Activated CD4-positive, alpha-beta T cell treated with anti-CD3 and anti-CD28 coated beads, Interleukin-2, amount 50 U/mL, for 24 hours (primary cell): ENCODE measurements around the gene CNTNAP2.
"Not testable (repeated sequence)": the region's sequence is repeated elsewhere in the genome, so short reads cannot be mapped to it uniquely, and the experiment has no call there.

Source experiments
- DNase-seq, 2 donors: peaks; one replicate each; pipeline ENCODE4 v3.0.0-alpha.2; 2020; ENCODE audit warnings: low read depth in 1 of 2, low spot score in 1 of 2

CNTNAP2 gene

DNA sequence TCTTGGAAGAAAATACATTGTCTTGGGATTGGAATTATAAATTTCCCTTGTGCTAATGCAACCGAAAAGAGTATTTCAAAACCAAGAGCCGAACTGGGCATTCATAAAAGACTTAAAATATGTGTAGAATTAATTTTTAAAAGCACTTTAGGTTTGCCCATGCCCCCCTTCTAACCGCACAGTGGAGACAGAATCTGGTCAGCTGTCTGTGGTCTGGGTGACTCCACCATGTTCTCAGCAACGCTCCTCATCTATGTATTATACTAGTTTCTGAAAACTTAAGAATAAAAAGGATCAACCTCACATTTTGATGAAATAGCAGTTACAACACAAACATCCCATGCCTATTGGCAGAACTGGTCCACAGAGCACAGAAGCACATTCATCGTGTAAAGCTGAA, 2281.4 kb downstream of the CNTNAP2 start:
- no peak for DNase-seq

DNA sequence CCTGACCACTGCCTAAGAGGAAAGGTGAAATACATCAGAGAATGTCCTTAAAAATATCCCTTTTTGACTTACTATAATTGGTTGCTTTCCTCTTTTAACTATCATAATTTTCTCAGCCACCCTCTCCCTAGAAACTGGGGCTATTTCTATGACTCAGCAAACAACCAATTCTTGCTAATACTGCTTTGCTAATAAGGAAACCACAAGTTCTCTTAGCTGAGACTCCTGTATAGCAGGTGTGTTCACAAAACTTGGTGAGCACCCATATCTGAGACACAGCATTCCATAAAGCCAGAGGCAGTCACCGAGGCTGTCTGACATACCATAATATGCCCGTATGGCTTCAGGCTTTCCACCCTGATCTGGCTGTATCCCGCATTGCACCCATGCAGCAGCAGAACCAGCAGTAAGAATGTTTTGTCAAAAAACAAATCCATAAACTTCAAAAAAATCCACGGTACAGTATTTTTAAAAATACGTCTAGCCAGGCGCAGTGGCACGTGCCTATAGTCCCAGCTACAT, 2282.3 kb downstream of the CNTNAP2 start:
- DNase-seq = no peak

DNA sequence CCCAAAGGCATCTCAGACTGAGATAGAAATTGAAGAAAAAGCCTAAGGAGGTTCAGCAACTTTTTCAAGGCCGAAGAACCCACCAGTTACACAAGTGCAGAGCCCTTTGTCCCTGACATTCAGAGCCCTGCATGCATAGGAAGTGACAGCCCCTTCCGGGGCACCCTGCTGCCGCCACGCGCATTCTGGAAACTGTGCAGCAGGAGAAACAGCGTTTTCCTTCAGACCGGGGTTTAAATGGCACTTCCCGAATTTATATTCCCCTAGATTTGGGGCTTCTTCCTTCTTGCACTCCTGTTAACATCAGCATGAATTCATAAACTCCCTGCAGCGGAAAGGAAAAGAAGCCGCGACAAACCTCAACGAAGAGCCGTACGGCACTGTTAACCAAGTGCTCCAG, 2283.5 kb downstream of the CNTNAP2 start:
- DNase-seq = no peak

DNA sequence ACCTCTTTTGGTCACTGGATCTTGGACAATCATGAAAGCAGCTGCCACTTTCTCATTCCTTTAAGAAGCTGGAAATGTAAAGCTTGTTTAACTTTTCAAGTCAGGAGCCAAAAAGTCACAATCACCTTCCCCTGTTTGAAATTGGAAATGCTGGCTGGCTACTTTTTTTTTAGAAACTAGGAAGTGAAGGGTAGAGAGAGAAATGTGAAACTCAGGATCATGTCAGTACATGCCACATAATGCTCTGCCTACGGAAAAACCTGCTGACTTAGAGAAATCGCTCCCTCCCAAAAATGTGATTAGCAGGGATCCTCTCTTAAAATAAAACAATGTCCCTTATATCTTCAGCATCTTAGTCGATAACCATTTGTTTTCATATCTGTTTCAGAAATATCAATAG, 2285.6 kb downstream of the CNTNAP2 start:
- DNase-seq = no peak

DNA sequence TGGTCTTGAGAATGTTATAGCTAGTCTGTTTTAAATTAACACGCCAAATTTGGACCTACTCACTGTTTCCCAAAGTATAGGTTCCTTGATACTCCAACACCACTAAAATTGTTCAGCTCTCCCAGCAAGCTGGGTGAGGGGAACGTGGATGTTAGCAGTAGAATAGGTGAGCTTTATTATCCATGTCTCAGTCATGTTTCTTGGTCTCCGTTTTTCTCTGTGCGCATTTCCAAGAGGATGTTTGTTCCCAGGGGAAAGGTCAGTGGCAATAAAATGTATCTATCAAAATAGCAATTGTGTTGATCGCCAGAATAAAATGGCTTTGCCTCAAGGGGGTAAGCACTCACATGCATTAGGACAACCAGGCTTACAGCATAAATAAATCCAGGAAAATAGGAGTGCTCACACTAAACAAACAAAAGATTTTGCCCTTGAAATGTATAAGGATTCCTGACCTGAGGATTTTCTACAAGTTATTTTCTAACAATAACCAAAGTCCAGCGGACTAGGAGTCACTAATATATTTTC, 2286.9 kb downstream of the CNTNAP2 start:
- DNase-seq = no peak

DNA sequence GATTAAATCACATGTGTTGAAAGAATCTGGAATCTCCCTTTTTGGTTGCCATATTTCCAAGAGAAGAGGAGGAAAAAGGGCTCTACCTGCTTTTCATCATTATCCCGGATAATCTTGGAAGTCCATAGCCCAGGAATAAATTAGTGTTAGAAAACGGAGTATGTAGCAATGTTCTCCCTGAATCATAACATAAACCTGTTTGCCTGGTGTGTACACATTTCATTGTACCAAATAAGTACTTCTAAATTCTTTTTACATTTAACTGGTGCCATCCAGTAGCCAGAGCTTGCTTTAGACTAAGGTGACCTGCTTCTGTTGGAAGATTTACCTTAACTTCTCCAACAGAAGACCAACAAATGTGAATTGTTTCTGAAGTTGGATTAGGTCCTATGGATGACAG, 2291.7 kb downstream of the CNTNAP2 start:
- DNase-seq = no peak

DNA sequence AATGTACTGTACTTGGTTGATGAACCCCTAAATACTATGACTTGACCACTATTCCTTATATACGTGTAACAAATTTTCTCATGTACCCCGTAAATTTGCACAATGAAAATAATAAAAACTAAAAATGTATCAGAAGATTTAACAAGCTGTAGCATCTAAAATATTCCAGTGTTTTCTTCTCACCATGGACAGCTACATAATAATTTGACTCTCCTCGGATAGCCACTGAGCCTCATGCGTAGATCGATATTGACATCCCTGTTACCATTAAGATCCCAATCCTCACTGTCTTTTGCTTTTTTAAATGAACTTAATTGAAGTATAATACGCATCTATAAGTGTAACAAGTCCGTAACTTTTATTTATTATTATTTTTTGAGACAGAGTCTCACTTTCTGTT, 2294.3 kb downstream of the CNTNAP2 start:
- no peak for DNase-seq

DNA sequence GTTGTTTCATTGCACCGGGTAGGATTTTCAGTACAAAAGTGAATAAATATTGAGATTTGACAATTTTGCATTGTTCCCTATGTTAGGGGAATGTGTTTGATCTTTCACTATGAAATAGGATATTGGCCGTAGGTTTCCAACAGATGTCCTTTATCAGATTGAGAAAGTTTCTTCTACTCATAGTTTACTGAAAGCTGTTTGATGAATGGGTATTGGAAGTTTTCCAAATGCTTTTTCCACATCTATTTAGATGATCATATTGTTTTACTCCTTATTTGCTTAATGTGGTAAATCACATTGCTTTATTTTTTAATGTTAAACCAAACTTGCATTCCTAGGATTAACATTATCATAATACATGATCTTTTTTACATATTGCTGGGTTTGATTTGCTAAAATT, 2296.1 kb downstream of the CNTNAP2 start:
- no peak for DNase-seq

DNA sequence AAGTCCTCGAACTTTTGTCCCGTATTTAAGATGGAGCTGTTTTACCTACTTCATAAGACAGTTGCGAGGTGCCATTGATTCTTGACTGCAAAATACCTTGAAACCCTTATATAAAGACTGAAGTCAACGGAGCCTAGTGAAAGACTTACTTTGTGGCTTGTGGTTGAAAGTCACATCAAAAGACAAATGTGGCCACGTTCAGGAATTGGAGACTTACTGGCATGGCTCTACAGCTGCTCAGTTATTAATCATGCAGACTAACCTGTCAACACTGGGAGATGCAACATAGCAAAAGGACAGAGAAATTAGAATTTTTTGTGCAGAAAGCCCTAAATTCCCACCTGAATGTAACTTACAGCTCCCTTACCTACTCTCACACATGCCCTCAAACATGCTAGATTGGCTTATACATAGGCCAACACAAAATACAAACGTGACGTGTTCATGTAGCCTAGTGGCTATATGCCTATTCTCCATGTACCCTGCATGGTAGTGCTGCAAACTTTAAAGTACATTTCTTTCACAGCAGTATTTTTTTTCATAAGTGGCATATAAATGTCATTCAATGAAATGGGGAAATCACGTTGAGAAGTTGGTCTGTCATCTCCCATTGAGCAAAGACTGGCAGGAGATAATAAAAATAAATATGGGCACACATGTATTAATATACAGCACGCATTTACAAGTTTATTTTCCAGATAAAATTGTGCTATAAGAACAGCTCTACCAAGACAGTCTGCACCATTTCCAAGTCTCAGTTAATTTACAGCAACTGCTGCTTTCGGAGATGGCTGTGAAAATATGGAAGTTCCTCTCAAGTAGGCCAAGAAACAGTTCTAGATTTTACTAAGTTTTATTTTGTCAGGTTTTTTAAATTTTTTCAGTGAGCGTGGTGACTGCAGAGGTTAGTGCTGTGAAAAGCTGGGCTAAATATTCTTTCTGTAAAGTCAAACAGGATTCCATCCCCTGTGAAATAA, 2303.5 kb downstream of the CNTNAP2 start:
- no peak for DNase-seq

DNA sequence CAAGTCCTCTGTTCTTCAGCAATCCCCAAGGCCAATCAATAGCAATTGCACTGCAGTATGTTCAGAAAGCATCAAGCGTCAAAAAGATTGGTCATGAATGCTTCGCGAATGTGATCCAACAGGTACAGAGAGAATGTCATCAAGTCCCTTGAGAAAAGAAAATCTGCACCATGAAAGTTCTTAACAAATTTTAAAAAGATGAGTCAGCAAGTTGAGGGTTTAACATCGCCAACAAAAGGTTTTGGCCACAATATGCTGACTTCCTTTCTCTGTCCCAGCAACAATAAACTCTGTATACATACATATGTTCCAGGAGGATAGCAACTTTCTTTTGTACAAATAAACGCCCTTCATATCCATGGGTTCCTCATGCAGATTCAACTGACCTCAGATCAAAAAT, 2305.4 kb downstream of the CNTNAP2 start:
- DNase-seq = no peak

DNA sequence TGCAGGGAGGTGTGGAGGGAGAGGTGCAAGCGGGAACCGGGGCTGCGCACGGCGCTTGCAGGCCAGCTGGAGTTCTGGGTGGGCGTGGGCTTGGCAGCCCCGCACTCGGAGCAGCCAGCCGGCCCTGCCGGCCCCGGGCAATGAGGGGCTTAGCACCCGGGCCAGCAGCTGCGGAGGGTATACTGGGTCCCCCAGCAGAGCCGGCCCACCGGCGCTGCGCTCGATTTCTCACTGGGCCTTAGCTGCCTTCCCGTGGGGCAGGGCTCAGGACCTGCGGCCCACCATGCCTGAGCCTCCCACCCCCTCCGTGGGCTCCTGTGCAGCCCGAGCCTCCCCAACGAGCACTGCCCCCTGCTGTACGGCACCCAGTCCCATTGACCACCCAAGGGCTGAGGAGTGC, 2309.8 kb downstream of the CNTNAP2 start:
- DNase-seq = not testable (repeated sequence)

DNA sequence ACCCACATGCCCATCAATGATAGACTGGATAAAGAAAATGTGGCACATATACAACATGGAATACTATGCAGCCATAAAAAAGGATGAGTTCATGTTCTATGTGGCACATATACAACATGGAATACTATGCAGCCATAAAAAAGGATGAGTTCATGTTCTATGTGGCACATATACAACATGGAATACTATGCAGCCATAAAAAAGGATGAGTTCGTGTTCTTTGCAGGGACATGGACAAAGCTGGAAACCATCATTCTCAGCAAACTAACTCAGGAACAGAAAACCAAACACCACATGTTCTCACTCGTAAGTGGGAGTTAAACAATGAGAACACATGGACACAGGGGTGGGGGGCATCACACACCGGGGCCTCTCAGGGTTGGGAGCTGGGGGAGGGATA, 2314.1 kb downstream of the CNTNAP2 start:
- DNase-seq = not testable (repeated sequence)

DNA sequence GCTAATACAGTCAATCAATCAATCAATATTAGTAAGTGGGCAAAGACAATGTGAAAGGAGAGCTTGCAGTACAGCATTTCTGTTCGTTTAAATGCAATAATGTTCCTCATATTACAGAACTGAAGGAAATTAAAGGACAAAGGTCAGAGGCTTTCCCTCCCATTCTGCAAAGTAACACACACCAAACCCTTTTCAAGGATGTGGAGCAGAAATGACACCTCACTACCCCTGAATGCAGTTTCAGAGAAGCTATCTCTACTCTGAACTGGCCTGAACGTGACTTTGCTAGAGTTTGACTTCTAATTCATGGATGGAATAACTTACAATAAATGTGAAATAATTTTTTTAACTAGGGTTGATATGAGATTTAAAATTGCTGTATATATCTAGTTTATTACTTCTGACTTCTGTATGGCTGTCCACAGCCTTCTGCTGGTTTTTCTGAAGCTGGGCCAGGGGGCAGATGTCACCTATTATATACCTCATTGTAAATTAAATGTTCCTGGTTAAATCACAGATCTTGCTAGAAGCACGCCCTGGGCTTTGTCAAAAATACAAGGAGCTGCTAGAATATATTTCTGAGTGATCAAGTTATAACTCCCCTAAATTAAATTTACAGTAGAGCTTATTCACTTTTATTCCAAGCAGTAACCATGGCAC, 2317.1 kb downstream of the CNTNAP2 start:
- DNase-seq = no peak

DNA sequence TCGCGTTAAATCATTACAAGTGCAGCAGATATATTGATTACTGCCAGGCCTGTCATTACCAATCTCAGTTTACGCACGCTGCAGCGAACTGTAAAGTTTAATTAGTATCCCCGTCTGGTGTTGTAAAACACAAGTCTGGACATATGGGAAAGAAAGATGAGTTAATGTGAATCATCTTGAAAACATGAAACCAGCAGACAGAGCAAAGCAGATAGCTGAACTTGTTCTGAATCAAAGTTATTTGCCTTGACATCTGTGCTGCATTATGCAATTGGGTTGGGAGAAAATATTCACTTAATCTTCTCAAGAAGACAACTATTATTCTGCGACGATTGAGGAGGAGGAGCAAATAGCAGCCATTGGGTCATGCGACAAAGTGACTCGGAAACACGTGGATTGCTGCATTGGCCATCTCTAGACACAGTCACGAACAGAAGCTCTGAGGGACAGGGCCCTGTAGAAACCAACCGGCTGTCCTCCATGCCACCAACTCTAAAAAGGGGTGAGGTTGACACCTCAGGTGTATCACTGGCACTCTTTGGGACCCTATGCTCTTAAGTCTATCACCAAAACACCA, 2317.7 kb downstream of the CNTNAP2 start:
- no peak for DNase-seq

DNA sequence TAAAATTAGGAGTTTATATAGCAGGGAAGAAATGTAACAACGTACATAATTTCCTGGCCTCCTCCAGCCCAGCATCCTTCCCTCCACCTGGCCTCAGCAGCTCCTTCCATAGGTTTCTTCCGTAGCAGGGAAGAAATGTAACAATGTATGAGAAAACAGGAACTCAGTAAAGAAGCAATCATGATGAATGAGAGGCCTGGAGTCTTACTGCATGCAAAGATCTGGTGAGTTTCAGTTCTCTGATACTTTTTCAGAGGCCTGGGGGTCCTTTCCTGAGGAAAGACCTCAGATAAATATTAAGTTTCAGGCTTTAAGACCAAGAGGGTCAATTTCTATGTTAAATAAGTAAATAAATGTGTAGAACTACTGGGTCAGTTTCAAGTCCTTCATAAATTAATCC, 2318.3 kb downstream of the CNTNAP2 start:
- DNase-seq = no peak

DNA sequence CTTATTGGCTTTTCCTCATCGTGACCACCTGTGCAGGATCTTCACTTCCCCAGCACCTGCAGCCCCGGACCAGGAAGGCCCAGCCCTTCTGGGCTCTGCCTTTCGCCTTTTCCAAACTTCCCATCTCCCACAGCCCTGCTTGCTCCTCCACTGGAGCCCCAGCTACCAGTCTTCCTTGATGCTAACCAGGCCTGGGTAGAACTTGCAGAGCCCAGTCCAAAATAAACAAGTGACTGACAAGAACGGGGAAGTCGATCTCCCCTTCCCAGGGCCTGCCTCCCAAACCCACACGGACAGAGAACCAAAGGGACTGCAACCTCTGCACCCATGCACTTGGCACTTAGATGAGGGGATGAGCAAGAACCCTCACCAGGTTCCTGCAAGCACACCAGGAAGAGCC, 2319.1 kb downstream of the CNTNAP2 start:
- no peak for DNase-seq

DNA sequence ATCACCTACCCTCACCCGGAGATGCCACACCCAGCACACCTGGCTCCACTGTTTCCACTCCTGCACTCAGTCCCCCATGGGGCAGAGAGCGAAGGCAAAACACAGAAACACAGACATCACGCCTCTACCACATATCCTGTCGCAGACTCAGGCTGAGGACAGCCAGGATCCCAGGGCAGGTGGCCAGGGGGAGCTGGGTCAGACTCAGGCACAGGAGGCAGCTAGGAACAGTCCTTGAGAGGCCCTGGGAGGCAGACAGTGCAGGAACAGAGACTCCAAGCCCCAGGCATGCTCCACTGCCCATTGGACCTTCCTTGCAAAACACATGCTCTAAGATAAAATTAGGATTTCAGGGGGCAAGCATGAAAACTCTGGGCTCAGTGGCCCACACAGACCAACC, 2319.5 kb downstream of the CNTNAP2 start:
- DNase-seq = no peak

DNA sequence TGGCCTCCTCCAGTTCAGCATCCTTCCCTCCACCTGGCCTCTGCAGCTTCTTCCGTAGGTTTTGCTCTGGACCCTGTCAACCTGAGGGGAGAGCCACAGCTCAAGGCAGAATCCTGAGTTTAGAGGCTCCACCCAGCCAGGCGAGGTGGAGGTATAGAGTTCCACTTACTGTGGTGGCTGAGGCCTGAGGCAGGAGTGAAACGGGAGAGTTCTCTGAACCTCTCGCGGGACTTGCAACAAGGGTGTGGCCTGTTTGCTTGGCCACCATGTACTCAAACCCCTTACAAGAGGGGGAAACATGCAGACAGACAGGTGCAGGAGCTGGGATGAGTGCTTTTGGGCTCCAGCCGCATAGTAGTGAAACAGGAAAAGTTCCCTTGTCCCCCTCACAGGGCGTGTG, 2320.0 kb downstream of the CNTNAP2 start:
- DNase-seq = no peak

DNA sequence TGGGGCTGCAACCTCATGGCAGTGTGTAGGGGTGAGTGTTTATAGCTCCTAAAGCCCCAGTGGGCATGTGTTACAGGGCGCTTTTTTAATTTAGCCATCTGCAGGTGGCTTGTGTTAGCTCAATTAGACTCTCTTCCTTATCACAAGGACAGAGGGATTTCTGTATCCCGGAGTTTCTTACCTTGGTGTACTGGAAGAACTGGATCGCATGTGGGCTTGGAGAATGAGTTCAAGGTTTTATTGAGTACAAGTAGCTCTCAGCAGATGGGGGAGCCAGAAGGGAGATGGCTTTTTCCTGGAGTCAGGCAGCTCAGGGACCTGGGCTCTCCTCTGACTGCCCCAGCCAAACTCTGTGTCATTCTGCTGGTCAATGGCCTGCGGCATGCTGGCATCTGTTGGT, 2320.4 kb downstream of the CNTNAP2 start:
- no peak for DNase-seq

DNA sequence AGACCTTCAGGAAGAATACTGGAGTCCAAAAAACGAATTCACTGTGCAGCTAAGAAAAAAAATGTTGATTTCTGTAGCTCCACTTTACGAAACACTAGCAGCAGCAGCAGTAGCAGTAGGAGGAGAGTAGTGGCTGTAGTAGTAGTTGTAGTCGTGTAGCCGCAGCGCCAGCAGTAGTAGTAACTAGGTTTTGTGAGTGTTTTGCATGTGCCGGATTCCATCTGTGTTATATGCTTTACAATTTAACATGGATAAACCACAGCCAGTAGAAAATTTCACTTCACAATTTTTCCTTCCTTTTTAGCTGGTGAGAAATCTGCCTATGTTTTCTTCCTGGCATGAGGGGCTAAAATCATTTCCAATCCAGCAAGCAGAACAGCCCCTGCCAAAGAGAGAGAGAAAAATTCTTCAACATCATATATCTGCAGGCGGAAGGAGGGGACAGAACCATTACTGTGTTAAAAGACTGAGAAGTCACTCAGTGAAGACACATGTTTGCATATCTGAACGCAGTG, 2325.6 kb downstream of the CNTNAP2 start:
- no peak for DNase-seq

DNA sequence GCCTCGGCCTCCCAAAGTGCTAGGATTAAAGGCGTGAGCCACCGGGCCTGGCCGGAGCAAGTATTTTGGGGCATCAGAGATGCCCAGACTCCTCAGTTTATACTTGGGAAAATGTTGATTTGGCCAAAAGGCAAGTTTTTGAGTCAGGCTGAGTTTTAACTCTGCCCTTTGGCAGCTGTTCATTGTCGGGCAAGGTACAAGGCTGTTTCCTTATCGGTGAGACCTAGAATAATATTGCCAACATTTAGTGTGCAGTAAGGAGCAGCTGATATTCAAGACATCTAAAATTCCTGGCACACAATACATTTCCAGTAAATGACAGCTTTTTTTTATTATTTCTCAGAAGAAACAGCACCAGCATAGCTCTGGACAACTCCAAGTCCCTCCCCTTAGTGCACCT, 2326.3 kb downstream of the CNTNAP2 start:
- DNase-seq = no peak
